NCI-H2171 treated with DMSO at 0.1 percent for 48 hours (cell line): ENCODE measurements around the gene TMEM238L.
"Not testable (repeated sequence)": the region's sequence is repeated elsewhere in the genome, so short reads cannot be mapped to it uniquely, and the experiment has no call there.

Source experiments
- DNase-seq: peaks from one replicate; lab custom pipeline; 2025; lab: John Stamatoyannopoulos, UW

Gene TMEM238L, protein sequence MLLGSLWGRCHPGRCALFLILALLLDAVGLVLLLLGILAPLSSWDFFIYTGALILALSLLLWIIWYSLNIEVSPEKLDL

DNA sequence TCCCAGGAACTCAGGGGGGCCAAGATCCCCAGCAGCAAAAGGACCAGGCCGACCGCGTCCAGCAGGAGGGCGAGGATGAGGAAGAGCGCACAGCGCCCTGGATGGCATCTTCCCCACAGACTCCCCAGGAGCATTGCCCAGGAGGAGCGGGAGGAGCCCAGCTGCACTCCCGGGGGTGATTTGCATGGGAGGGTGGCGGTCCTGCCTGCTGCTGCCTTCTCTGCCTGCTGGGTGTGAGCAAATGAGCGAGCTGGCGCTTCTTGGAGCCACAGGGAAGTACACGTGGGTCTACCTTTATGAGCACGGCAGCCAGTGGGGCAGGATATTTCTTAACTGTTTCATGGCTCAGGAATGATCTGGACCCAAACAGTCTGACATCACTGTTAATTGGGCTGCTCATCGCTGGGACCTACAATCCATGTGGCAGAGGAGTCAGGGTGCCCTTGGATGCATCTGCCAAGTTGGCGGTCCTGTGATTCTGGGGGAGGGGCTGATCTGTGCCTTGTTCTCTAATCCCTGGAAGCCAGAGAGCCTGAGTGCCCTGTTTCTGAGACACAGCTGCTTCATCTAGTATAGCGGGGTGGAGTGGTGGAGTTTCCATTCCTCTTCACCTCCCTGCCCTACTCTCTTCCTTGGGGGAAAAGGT, at the start of gene TMEM238L:
Gene TMEM238L, minus strand, starts transcription at position 270 of the 646 bp plus-strand sequence. Its CDS starts 136 bp downstream, at position 134.
- no peak for DNase-seq

DNA sequence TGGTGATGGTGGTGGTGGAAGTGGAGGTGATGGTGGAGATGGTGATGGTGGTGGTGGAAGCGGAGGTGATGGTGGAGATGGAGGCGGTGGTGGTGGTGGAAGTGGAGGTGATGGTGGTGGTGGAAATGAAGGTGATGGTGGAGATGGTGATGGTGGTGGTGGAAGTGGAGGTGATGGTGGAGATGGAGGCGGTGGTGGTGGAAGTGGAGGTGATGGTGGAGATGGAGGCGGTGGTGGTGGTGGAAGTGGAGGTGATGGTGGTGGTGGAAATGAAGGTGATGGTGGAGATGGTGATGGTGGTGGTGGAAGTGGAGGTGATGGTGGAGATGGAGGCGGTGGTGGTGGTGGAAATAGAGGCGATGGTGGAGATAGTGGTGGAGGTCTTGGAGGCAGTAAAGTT, 42.7 kb upstream of the TMEM238L start:
- DNase-seq, result not testable (repeated sequence)

DNA sequence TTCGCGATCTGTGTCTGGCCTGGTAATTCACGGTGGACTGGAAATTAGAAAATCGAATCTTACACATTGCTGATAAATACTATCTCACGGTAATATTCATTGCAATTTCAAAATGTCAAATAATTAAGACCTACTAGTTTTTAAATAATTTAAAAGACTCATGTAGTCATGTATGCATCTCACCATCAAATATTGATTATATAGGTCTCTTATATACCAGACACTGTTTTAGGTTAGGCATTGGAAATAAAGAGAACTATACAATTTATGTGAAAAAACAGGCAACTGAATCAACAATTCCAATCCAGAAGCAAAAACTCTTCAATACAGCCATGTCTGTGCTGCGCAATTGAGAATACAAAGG, 41.5 kb upstream of the TMEM238L start:
- DNase-seq, result no peak

DNA sequence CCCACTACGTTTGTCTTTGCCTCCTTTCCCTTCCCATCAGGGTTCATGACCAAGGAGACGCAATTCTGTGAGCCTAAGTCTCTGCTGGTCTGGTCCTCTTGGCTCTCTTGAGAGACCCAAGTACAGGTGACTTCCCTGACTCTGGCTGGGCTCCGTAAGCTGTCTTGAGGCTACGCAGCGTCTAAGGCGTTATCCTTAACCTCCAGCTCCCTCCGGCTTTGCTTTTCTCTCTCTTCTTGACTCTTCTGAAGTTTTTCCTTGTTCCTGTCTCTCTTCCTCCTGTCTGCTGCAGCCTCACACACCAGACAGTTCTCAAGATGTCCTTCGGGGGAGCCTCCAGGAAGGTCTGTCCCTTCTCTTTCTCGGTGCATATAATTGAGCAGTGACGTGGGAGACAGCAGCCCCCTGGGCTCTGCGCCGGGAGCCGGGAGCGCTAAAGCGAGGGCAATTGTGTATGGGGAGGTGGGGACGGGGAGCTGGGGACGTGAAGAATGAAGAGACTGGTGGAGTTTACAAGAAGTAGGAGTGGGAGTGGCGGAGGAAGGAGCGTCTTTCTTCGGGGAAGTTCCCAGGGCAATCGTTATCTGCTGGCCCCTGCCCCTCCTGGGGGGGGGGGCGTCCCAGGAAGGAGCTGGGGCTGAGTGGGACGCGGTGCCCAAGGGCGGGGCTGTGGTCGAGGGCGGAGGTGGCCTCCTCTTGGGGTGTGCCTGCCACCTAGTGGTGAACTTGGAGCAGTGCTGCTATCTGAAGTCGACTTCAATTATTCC, 40.9 kb upstream of the TMEM238L start:
- peak; percentile 48 for DNase-seq

DNA sequence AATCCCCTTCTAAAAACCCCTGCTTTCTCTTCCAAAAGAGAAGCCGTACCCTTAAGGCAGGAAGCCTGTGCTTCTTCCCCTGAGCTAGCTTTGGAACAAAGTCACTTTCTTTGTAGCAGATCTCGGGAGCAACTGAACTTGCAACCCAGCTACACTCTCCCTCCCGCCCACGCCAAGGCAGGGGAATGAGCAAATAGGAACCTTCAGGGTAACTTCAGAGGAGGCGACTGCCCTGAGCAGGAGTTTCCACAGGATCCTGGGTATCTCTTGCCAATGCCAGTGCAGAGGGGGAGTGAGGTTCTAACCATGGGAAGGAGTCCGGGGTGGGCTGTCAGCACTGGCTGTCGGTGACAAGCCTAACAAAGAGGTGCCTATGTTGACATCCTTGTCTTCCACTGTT, 39.9 kb upstream of the TMEM238L start:
- DNase-seq, result no peak

DNA sequence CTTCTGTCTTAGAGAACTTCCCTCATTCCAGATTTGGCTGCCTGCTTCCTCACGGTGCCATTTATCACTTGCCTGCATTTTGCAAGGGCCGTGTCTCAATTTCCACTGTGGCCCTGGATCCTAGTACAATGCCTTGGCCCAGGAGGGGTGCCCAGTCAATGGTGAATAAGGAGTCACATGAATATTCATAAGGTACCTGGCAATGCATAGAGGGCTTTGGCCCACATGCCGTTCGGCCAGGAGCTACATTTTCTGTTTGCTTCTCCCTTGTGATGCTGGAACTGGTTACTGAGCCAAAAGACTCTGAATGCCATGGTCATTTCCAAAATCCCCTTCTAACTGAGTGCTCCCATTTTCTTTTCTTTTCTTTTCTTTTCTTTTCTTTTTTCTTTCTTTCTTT, 38.8 kb upstream of the TMEM238L start:
- DNase-seq, result no peak

DNA sequence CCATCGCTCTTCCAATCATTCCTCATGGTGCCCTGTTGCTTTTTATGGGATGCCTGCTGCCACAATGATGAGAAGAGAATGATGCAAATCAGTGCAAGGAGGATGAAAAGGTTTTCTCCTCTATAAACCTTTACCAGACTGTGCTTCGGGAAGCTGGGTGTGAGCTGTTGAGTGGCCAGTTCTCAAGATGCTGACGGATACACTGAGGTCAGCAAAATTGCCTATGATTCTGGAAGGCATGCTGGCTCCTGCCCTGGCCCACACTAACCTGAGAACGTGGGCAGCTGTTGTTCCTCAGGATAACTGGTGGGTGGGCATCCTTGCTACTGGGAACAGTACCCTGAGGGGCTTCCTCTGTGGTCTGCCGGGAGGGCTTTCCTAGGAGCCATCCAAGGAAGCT, 34.8 kb upstream of the TMEM238L start:
- no peak for DNase-seq

DNA sequence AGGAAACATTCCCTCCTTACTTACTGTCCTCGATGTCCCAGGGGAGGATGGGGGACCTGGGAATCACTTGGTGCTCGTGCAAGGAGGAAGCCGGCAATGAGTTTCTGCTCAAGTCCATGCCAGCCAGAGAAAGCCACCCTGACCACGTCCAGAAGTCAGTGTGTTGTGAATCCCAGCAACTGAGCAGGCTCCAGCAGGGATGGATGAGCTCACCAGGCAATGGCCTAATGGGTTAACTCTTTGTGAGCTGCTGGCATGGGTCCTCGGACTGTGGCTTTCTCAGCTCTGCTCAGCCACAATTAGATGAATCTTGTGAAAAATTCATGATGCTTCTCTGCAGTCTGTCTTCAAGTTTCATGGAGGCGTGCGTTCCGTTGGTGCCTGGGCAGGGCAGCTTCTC, 34.0 kb upstream of the TMEM238L start, which contains the start of gene PIRT:
Gene PIRT, minus strand, starts transcription at position 167 of the 400 bp plus-strand sequence. CDS start 12,442 bp downstream, outside the sequence.
- no peak for DNase-seq

DNA sequence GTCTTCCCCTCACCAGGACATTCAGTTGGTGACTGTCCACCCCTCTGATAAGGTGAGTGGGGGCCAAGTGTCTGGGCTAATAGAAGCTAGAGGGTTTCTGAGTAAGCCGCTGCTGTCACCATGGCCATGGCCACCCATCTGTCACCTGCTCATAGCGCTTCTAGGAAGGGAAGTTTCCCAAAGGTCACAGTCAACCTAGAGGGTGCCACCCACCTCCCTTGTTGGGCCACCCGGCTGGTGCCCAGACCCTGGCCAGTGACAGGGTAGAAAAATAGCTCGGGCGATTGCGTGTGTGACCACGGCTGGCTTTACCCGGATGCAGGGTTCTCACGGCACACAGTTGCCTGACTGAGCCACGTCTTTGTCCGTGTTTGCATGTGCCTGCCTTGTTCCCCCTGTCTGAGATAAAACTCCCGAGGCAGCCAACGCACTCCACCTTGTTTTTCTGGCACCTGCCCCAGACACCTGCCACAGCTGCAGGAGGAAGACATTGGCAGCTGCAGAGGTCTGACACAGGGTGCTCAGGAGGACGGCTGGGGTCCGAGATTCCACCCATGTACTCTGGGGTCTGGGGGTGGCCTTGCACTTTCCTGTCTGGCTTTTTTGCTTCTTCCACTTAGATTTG, 33.2 kb upstream of the TMEM238L start:
- DNase-seq, result no peak

DNA sequence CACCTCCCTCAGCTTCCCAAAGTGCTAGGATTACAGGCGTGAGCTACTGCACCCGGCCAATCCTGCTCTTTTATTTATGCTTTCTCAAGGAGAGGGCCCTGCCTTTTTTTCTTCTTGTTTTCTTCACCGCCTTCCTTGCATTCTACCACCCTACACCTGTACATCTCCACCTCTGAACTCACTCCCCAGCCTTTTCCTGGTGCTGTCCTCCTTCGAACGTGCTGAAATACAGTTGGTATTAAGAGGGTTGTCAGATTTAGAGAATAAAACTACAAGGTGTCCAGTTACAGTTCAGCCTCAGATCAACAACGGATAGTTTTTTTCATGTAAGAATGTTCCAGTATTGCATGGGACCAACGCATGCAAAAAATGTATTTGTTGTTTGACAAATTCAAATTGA, 32.2 kb upstream of the TMEM238L start:
- no peak for DNase-seq

DNA sequence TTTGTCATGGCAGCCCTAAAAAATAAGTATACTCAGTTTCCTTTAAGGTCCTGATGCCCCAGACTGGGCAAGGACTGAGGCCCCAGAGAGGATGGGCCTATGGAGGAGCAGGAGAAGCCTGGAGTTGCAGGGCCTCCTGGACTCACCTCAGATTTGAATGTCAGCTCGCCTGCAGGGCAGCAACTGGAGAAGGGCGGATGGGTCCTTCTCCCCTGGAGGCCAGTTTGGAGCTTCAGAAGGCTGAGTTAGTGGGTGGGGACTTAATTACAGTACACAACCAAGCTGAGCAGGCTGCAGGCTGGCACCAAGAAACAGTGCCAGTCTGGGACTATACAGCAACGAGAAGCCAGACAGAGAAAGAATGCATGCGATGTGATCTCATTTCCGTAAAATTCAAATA, 27.8 kb upstream of the TMEM238L start:
- no peak for DNase-seq

DNA sequence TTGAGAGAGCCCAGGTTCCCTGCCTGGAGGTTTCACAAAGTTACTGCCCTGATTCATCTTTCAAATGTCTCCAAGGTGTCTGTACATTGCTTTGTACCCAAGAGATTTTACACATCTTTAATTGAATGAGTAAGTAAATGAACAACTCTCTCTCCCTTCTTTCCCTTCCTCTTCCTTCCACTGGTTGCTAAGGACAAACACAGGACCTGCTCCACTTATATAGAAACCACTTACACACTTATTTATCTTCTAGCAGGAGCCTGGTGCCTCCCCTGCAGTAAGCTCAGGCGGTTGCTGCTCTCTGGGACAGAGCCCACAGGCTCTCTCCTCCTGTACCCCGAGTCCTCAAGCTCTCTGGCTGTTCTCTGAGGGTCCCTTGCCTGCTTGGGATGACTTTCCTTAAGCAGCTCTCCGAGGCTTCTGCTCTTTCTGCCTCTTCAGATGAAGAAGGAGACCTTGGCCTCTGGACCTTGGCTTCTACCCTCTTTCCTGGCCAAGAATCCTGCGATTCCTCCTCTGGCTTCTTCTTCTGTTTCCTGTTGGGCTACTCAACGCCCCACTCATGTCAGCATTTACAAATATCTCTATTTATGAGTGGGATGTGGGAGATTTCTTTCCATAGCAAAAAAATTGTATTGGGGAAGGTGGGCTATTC, 24.1 kb upstream of the TMEM238L start:
- DNase-seq, result no peak

DNA sequence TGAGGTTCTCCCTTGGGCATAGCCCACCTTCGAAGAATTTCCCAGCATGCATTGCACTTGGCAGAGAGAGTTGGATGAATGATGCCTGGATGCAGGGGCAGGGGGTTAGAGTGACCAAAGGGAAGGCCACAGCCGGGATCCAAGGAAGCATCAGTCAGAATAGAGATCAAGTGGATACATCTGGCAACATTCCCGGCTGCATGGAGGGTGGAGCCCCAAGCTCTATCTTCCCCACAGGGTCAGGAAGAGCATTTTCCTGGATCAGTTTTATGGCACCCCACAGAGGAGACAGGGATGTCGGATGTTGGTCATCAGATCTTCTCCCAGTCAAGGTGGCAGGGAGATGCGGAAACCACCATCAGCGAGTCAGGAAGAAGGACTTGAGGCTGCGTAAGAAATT, 21.0 kb upstream of the TMEM238L start:
- DNase-seq, result no peak

DNA sequence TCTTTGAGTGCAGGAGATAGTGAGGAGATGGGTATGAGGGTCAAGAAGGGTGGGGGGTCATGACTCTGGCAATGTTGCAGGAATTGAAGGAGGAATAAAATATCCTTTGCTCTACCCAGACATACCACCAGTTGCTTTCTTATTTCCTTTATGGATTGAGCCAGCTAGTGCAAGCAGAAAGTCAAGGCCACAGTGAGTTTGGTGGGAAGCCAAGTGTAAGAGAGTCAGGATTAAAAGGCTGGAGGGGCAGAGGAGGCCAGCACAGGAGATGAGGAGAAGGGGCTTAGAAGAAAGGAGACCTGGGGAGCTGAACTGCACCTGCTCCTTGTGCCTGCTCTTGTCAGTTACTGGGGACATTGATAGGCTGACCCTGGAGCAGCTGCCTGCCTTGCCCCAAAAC, 17.9 kb upstream of the TMEM238L start:
- DNase-seq, result no peak

DNA sequence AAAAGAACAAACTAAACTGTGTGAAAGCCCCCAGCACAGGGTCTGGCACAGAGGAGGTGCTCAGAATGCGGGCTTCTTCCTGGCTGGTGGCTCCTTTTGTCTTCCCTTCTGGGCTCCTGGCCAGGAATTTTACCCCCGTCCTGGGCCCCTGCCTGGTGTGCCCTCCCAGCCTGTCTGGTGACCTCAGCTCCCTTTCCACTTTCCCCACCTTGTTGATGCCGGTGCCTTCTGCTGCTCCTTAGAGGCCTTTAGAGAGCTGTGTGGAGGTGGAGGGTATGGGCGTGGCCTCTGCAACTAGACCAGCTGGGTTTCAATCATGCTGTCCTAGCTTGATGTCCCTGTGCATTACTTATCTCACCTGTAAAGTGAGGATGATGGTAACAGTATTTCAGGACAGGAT, 17.2 kb upstream of the TMEM238L start:
- peak; percentile 5 for DNase-seq

DNA sequence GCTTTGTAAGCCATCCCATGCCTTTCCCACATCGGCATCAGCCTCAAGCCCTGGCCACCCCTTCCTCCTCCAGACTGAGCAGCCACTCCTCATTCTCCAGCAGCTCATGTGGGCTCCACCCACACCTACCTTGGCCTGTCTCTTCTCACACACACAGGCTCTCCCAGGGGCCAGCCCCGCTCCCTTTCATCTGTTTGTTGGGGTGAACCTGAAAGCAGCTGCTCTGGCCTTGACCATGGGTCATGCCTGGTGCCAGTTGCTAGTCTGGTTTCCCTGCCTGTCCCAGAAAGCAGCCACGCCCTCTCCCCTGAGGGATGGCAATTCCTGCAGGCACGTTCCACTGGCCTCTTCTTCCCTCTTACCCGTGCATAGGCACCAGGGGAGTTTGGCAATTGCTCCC, 11.4 kb upstream of the TMEM238L start:
- DNase-seq, result no peak

DNA sequence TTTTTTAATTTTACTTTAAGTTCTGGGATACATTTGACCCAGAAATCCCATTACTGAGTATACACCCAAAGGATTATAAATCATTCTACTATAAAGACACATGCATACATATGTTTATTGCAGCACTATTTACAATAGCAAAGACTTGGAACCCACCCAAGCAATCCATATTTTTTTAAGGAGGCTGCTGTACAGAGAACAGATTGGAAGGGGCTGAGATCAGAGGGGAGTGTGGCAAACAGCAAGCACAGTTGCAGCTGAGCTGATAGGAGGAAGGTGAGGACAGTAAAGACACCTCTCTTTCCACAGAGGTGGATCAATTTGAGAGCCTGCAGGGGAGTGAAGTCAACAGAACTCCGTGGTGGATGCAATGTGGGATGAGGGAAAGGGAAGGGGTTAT, 10.2 kb upstream of the TMEM238L start:
- peak; percentile 20 for DNase-seq

DNA sequence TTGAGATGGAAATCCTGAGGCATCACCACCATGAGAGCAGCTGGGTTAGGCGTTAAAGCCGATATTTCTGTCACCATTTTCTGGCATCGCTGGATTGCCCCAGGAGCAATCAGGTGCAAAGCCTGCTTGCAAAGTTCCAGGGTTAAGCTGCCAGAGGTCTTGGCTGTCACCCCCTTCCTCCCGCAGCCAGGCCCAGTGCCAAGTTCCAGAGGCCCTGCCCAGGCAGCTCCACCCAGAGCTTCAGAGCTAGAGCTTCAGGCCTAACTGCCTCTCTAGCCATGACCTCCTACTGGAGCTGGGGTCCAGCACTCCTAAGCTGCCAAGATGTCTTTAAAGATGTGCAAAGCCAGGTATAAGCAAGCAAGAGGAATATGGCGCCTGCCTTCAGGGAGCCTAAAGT, 8.8 kb upstream of the TMEM238L start:
- DNase-seq, result no peak

DNA sequence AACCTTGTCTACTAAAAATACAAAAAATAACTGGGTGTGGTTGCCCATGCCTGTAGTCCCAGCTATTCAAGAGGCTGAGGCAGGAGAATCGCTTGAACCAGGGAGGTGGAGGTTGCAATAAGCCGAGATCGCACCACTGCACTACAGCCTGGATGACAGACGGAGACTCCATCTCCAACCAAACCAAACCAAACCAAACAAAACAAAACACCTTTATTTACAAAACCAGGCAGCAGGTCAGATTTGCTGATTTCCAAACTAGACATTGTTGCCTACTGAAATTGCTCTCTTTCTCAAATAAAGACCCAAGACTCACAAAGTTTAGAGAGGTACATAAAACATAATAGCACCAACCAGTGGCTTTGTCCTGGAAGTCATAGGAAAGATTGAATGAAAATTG, 5.7 kb upstream of the TMEM238L start:
- DNase-seq, result no peak

DNA sequence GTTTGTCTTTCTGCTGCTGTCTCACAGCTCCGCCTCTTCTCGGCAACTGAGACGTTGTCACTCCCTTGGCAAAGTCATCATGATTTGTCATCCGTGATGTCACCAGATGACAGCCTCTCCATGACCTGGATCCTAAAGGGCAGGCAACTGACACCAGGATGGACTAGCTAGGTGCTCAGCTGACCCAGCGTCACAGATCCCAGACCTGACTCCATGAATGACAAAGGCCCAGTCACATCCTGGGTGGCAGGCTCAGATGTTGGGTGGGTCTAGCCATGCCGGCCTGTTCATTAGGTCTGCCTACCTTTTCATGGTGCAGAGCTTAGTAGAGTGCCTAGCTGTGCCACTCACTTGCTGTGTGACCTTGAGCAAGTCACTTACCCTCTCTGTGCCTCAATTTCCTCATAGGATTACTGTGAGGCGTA, 3.8 kb upstream of the TMEM238L start:
- DNase-seq, result no peak

DNA sequence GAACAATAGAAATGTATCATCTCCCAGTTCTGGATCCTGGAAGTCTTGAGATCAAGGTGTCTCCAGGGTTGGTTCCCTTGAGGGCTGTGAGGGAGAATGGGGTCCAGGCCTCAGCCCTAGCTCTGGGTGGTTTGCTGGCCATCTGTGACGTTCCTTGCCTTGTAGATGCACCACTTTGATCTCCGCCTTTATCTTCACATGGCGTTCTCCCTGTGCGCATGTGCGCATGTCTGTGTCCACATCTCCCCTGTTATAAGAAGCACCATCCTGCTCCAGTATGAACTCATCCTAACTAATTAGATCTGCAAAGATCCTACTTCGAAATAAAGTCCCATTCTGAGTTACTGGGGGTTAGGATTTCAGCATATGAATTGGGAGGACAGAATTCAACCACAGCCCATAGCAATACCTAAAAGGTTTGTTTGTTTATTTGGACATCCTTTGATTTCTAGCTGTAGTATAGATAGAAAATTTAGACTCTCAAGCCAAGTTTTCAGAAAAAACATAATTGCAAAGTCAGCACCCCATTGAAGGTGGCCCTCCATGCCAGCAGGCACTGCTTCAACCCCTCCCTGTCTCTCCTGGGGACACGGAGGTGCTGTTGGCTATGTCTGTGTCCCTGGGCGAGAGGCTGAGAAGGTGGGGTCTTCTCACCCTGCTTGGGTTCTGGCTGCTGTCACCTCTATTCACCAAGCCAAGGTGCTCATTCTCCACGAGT, 2.8 kb upstream of the TMEM238L start:
- no peak for DNase-seq

DNA sequence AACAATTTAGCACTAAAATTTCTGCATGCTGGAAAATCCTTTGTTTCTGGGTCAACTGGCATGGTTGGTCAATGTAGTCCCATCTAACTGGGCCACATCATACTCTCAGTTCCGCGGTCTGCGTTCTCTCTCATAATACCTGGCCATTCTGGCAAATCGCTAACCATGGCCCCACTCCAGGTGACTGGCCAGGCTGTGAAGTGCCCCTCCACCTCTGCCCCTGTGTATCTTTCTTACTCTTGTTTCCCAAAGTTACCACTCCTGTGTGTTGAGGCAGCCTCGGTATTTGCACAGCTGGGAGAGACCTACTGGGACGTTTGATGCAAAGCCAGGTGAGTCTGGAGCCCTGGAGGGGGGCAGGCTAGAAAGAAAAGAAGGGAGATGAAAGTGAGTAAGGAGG, 2.0 kb upstream of the TMEM238L start:
- no peak for DNase-seq
